ENCODE measurements around the gene BORCS8. TPM values are rescaled to one million over a fixed set of nuclear protein-coding genes. Genes with fewer than 3 reads are reported as not detected.

Gene BORCS8
- total and polyA plus RNA-seq, 2 of the 13 experiments (the other 11 are each of a cell fraction or from before 2014, with no cell fraction given), result 9.6 to 13.3 TPM

DNA sequence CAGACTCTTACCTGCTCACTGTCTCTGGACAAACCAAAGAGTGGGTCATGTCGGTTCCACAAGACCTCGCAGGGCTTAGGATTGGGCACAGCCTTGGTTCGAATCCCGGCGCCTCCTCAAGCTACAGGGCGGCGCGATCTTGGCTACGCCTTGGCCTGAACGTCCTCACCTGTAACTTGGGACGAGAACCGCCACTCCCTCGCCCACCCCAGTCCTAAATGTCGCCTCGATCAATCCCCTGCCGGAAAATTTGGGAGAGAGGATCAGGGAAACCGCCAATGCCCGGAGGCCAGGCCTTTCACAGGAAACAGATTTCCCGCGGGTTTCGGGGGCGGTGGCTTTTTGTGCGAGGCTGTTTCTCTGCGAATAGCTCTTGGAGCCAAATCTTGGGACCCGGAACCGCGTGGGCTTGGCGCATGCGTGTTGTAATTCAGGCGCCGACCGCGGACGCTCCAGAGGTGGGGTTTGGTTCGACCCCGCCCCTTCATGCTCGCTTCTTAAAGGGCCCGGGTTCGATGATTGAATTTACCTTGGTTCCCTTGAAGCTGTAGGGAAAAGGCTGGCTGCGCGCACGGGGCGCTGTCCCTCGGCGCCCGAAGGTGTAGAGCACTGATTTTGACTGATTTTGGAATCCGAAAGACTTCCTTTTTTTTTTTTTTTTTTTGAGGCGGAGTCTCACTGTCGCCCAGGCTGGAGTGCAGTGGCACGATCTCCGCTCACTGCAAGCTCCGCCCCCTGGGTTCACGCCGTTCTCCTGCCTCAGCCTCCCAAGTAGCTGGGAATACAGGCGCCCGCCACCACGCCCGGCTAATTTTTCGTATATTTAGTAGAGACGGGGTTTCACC, 11.3 kb upstream of the BORCS8 start, which contains the start of gene NR2C2AP (continued):
- TF ChIP-seq ZNF598 (CRISPR knock-in tag; IDR thresholded peaks at IDR 0.05; ENCODE audit: borderline replicate concordance) (0 out of 2 replicates have a peak, but pooled peaks have one; percentile 47), DZIP1 (CRISPR knock-in tag; IDR thresholded peaks at IDR 0.05) (no peak), NFE2 (CRISPR knock-in tag; IDR thresholded peaks at IDR 0.05) (no peak), ZNF557 (CRISPR knock-in tag; IDR thresholded peaks at IDR 0.05) (no peak), ZNF879 (CRISPR knock-in tag; IDR thresholded peaks at IDR 0.05) (no peak), ISX (CRISPR knock-in tag; conservative IDR thresholded peaks at IDR 0.05) (no peak), HDAC2 (CRISPR knock-in tag; IDR thresholded peaks at IDR 0.05) (no peak), MEIS2 (CRISPR knock-in tag; IDR thresholded peaks at IDR 0.05) (no peak), ATF4 (CRISPR knock-in tag; IDR thresholded peaks at IDR 0.05) (no peak), ZNF790 (CRISPR knock-in tag; IDR thresholded peaks at IDR 0.05; ENCODE audit: borderline replicate concordance) (no peak), TCF7L2 (IDR thresholded peaks at IDR 0.05; ENCODE audit: low read depth, low read length) (no peak), NCOR1 (IDR thresholded peaks at IDR 0.05; ENCODE audit: borderline replicate concordance, low read length) (no peak), MYC (CRISPR knock-in tag; IDR thresholded peaks at IDR 0.05; ENCODE audit: borderline replicate concordance) (peak; percentile 53; the same call in 1 of the 2 replicates), CHD4 (IDR thresholded peaks at IDR 0.05; ENCODE audit: borderline replicate concordance, low read length) (no peak)
- TF ChIP-seq, protein P1, sequence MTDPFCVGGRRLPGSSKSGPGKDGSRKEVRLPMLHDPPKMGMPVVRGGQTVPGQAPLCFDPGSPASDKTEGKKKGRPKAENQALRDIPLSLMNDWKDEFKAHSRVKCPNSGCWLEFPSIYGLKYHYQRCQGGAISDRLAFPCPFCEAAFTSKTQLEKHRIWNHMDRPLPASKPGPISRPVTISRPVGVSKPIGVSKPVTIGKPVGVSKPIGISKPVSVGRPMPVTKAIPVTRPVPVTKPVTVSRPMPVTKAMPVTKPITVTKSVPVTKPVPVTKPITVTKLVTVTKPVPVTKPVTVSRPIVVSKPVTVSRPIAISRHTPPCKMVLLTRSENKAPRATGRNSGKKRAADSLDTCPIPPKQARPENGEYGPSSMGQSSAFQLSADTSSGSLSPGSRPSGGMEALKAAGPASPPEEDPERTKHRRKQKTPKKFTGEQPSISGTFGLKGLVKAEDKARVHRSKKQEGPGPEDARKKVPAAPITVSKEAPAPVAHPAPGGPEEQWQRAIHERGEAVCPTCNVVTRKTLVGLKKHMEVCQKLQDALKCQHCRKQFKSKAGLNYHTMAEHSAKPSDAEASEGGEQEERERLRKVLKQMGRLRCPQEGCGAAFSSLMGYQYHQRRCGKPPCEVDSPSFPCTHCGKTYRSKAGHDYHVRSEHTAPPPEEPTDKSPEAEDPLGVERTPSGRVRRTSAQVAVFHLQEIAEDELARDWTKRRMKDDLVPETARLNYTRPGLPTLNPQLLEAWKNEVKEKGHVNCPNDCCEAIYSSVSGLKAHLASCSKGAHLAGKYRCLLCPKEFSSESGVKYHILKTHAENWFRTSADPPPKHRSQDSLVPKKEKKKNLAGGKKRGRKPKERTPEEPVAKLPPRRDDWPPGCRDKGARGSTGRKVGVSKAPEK (CRISPR knock-in tag; IDR thresholded peaks at IDR 0.05; ENCODE audit: borderline replicate concordance), result no peak
- TF ChIP-seq, protein P2, sequence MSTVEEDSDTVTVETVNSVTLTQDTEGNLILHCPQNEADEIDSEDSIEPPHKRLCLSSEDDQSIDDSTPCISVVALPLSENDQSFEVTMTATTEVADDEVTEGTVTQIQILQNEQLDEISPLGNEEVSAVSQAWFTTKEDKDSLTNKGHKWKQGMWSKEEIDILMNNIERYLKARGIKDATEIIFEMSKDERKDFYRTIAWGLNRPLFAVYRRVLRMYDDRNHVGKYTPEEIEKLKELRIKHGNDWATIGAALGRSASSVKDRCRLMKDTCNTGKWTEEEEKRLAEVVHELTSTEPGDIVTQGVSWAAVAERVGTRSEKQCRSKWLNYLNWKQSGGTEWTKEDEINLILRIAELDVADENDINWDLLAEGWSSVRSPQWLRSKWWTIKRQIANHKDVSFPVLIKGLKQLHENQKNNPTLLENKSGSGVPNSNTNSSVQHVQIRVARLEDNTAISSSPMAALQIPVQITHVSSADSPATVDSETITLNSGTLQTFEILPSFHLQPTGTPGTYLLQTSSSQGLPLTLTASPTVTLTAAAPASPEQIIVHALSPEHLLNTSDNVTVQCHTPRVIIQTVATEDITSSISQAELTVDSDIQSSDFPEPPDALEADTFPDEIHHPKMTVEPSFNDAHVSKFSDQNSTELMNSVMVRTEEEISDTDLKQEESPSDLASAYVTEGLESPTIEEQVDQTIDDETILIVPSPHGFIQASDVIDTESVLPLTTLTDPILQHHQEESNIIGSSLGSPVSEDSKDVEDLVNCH (CRISPR knock-in tag; IDR thresholded peaks at IDR 0.05), result no peak
- TF ChIP-seq, protein P3, sequence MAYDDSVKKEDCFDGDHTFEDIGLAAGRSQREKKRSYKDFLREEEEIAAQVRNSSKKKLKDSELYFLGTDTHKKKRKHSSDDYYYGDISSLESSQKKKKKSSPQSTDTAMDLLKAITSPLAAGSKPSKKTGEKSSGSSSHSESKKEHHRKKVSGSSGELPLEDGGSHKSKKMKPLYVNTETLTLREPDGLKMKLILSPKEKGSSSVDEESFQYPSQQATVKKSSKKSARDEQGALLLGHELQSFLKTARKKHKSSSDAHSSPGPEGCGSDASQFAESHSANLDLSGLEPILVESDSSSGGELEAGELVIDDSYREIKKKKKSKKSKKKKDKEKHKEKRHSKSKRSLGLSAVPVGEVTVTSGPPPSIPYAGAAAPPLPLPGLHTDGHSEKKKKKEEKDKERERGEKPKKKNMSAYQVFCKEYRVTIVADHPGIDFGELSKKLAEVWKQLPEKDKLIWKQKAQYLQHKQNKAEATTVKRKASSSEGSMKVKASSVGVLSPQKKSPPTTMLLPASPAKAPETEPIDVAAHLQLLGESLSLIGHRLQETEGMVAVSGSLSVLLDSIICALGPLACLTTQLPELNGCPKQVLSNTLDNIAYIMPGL (CRISPR knock-in tag; IDR thresholded peaks at IDR 0.05; ENCODE audit: borderline replicate concordance in 1 of 2, low read depth in 1 of 2), result no peak
